K562 (cell line): ENCODE data around the gene DHTKD1. TPM values are rescaled to one million over a fixed set of nuclear protein-coding genes. Genes with fewer than 3 reads are reported as not detected.

Experiments used
- CBX8 ChIP-seq: fragments of 200-600 bp; sonication (generic); IDR thresholded peaks from 2 replicates; pipeline ENCODE4 v1.6.1; 2012; ENCODE audit warnings: borderline replicate concordance, mixed run types, low read depth, mild to moderate bottlenecking, moderate library complexity, mixed read lengths, low read length, control low read depth, inconsistent platforms; ENCODE audit not compliant: poor library complexity, severe bottlenecking; ENCODE audit errors: extremely low read depth
- CCNT2 ChIP-seq: IDR thresholded peaks from 2 replicates; pipeline ENCODE4 v1.6.1; 2011; ENCODE audit warnings: borderline replicate concordance, low read depth, mild to moderate bottlenecking, moderate library complexity, mixed read lengths, low read length; ENCODE audit not compliant: insufficient read length; ENCODE audit errors: extremely low read depth
- NR2C2 ChIP-seq, 2 experiments: fragments of 200-800 bp in 1 of 2; sonication (Bioruptor generic) in 1 of 2; sonication (generic) in 1 of 2; formaldehyde crosslinking in 1 of 2; IDR thresholded peaks; 2 replicates each; pipeline versions ENCODE4 v1.6.1 to v1.8.0; 2016 to 2022; ENCODE audit warnings: mild to moderate bottlenecking in 1 of 2, missing compliant biosample characterization in 1 of 2, missing genetic modification characterization in 1 of 2, missing genetic modification reagents in 1 of 2
- PHF20 ChIP-seq: fragments of 450-650 bp; IDR thresholded peaks from 2 replicates; pipeline ENCODE4 v1.6.1; 2018; ENCODE audit not compliant: partially characterized antibody
- POLR2B ChIP-seq: fragments of 450-650 bp; IDR thresholded peaks from 2 replicates; pipeline ENCODE4 v1.6.1; 2018; ENCODE audit warnings: low read depth; ENCODE audit not compliant: partially characterized antibody
- RFX5 ChIP-seq: IDR thresholded peaks from 2 replicates; pipeline ENCODE4 v1.6.1; 2011; ENCODE audit warnings: low read depth, mild to moderate bottlenecking, improper control_type of control experiment, low read length
- ZNF232 ChIP-seq: sonication (generic); formaldehyde crosslinking; IDR thresholded peaks from 2 replicates; pipeline ENCODE4 v1.8.0; 2022; ENCODE audit warnings: mild to moderate bottlenecking, missing genetic modification reagents
- ZNF24 ChIP-seq: fragments of 450-650 bp; IDR thresholded peaks from 2 replicates; pipeline ENCODE4 v1.6.1; 2016
- polyA plus RNA-seq, 8 experiments: library from polyadenylated mRNA; depleted of rRNA in 4 of 8; stranded (reverse) in 5 of 8; unstranded in 3 of 8; fragments of >200 nt; fragmentation: Nextera tagmentation in 2 of 8; fragmentation: Illumina TruSeq in 1 of 8; extraction: Ambion mirVana in 2 of 8; extraction: Trizol in 1 of 8; gene quantifications; 2 replicates each; pipeline versions ENCODE4 v1.2.1 to v1.2.3, GENCODE V29; 2011 to 2014; ENCODE audit warnings: inconsistent platforms in 1 of 8, missing spikeins in 1 of 8
- total RNA-seq, 7 experiments: library from RNA; depleted of rRNA in 6 of 7; stranded (reverse); fragments of >200 nt in 6 of 7; fragmentation: Illumina TruSeq in 2 of 7; extraction: Trizol in 2 of 7; gene quantifications; 2 replicates each; pipeline versions ENCODE4 v1.2.1 to v1.2.3, GENCODE V29; 2011 to 2021; ENCODE audit warnings: low replicate concordance in 1 of 7
- TF ChIP-seq, protein P1 (sequence below): sonication (generic); formaldehyde crosslinking; IDR thresholded peaks from 2 replicates; pipeline ENCODE4 v1.8.0; 2022; ENCODE audit warnings: mild to moderate bottlenecking, missing genetic modification reagents
- TF ChIP-seq, protein P2 (sequence below): fragments of 450-650 bp; formaldehyde crosslinking; IDR thresholded peaks from 2 replicates; pipeline ENCODE4 v1.4.0; 2020; ENCODE audit warnings: mild to moderate bottlenecking, moderate library complexity
- TF ChIP-seq, protein P3 (sequence below), 2 experiments: IDR thresholded peaks; 2 replicates each; pipeline ENCODE4 v1.6.1; 2012; ENCODE audit warnings: improper control_type of control experiment in 2 of 2, low read depth in 2 of 2, low read length in 2 of 2, borderline replicate concordance in 1 of 2
- TF ChIP-seq, protein P4 (sequence below): fragments of 450-650 bp; formaldehyde crosslinking; IDR thresholded peaks from 2 replicates; pipeline ENCODE4 v1.4.0; 2020; ENCODE audit warnings: mild to moderate bottlenecking
- TF ChIP-seq, protein P5 (sequence below): fragments of 250-450 bp; sonication (Bioruptor Pico); IDR thresholded peaks from 2 replicates; pipeline ENCODE4 v1.8.0; 2021; ENCODE audit warnings: moderate library complexity, mild to moderate bottlenecking, inconsistent platforms

Gene DHTKD1
- total and polyA plus RNA-seq, 9 of the 15 experiments (the other 6 are each of a cell fraction or from before 2014, with no cell fraction given) = 3.1 to 19.7 (median 6.8) TPM

DNA sequence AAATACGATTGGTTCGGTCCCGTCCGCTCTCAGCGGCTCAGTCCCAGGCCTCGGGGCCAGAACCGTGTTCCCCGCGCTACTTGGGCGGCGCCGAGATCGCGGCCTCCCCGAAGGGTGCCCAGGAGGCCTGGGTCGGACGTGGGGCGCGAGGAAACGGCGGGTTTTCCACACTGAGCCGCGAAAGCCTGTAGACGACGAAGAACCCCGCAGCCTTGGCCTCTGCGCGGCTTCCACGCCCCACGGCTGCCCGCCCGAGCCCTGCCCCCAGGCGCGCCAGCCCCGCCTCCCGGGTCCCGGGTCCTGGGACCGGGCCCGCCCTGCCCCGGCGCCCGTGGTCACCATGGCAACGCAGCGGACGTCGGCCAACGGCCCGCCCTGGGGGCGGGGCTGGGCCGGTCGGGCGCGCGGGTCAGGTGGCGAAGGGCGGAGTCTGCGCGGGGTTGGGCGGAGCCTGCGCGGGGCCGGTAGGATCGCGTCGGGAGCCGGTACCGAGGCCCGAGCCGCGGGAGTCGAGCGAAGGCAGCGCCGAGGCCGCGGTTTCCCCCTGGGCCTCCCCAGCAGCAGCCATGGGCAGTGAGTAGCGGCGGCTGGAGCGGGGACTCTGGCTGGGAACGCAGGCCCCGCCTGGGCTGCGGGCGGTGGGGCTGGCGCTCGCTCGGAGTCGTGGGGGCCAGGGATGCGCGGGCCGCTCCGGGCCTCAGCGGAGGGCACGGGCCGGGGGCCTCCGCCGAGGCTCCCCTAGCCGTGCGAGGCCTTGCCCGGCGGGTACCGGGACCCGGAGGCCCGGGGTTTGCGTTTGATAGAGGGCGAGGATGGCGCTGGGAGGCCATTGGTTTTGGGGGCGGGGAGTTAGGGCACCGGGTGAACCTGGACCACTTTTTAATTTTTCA, 60.7 kb downstream of the DHTKD1 start, which contains the start of gene SEC61A2 (continued):
- TF ChIP-seq, protein P1, sequence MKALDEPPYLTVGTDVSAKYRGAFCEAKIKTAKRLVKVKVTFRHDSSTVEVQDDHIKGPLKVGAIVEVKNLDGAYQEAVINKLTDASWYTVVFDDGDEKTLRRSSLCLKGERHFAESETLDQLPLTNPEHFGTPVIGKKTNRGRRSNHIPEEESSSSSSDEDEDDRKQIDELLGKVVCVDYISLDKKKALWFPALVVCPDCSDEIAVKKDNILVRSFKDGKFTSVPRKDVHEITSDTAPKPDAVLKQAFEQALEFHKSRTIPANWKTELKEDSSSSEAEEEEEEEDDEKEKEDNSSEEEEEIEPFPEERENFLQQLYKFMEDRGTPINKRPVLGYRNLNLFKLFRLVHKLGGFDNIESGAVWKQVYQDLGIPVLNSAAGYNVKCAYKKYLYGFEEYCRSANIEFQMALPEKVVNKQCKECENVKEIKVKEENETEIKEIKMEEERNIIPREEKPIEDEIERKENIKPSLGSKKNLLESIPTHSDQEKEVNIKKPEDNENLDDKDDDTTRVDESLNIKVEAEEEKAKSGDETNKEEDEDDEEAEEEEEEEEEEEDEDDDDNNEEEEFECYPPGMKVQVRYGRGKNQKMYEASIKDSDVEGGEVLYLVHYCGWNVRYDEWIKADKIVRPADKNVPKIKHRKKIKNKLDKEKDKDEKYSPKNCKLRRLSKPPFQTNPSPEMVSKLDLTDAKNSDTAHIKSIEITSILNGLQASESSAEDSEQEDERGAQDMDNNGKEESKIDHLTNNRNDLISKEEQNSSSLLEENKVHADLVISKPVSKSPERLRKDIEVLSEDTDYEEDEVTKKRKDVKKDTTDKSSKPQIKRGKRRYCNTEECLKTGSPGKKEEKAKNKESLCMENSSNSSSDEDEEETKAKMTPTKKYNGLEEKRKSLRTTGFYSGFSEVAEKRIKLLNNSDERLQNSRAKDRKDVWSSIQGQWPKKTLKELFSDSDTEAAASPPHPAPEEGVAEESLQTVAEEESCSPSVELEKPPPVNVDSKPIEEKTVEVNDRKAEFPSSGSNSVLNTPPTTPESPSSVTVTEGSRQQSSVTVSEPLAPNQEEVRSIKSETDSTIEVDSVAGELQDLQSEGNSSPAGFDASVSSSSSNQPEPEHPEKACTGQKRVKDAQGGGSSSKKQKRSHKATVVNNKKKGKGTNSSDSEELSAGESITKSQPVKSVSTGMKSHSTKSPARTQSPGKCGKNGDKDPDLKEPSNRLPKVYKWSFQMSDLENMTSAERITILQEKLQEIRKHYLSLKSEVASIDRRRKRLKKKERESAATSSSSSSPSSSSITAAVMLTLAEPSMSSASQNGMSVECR (CRISPR knock-in tag) = peak; percentile 41; the same call in 1 of the 2 replicates
- TF ChIP-seq PHF20 (peak; percentile 59), ZNF232 (CRISPR knock-in tag) (no peak), CBX8 (no peak), NR2C2 (CRISPR knock-in tag; IDR thresholded peaks at IDR 0.05) (peak; percentile 43; the same call in 1 of the 2 replicates), NR2C2 (tag; IDR thresholded peaks at IDR 0.05) (peak; percentile 64; the same call in 1 of the 2 replicates), ZNF24 (no peak), CCNT2 (peak; percentile 83), POLR2B (peak; percentile 73), RFX5 (no peak)
- TF ChIP-seq, protein P2, sequence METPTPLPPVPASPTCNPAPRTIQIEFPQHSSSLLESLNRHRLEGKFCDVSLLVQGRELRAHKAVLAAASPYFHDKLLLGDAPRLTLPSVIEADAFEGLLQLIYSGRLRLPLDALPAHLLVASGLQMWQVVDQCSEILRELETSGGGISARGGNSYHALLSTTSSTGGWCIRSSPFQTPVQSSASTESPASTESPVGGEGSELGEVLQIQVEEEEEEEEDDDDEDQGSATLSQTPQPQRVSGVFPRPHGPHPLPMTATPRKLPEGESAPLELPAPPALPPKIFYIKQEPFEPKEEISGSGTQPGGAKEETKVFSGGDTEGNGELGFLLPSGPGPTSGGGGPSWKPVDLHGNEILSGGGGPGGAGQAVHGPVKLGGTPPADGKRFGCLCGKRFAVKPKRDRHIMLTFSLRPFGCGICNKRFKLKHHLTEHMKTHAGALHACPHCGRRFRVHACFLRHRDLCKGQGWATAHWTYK (CRISPR knock-in tag) = 0 out of 2 replicates have a peak, but pooled peaks have one; percentile 63
- TF ChIP-seq, protein P3, sequence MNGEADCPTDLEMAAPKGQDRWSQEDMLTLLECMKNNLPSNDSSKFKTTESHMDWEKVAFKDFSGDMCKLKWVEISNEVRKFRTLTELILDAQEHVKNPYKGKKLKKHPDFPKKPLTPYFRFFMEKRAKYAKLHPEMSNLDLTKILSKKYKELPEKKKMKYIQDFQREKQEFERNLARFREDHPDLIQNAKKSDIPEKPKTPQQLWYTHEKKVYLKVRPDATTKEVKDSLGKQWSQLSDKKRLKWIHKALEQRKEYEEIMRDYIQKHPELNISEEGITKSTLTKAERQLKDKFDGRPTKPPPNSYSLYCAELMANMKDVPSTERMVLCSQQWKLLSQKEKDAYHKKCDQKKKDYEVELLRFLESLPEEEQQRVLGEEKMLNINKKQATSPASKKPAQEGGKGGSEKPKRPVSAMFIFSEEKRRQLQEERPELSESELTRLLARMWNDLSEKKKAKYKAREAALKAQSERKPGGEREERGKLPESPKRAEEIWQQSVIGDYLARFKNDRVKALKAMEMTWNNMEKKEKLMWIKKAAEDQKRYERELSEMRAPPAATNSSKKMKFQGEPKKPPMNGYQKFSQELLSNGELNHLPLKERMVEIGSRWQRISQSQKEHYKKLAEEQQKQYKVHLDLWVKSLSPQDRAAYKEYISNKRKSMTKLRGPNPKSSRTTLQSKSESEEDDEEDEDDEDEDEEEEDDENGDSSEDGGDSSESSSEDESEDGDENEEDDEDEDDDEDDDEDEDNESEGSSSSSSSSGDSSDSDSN (IDR thresholded peaks at IDR 0.05; ENCODE audit: borderline replicate concordance in 1 of 2, low read depth in 2 of 2, low read length in 2 of 2) = 0 out of 4 replicates have a peak, but pooled peaks of 1 of the 2 experiments have one; percentile 32
- TF ChIP-seq, protein P4, sequence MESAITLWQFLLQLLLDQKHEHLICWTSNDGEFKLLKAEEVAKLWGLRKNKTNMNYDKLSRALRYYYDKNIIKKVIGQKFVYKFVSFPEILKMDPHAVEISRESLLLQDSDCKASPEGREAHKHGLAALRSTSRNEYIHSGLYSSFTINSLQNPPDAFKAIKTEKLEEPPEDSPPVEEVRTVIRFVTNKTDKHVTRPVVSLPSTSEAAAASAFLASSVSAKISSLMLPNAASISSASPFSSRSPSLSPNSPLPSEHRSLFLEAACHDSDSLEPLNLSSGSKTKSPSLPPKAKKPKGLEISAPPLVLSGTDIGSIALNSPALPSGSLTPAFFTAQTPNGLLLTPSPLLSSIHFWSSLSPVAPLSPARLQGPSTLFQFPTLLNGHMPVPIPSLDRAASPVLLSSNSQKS (CRISPR knock-in tag) = no peak
- TF ChIP-seq, protein P5, sequence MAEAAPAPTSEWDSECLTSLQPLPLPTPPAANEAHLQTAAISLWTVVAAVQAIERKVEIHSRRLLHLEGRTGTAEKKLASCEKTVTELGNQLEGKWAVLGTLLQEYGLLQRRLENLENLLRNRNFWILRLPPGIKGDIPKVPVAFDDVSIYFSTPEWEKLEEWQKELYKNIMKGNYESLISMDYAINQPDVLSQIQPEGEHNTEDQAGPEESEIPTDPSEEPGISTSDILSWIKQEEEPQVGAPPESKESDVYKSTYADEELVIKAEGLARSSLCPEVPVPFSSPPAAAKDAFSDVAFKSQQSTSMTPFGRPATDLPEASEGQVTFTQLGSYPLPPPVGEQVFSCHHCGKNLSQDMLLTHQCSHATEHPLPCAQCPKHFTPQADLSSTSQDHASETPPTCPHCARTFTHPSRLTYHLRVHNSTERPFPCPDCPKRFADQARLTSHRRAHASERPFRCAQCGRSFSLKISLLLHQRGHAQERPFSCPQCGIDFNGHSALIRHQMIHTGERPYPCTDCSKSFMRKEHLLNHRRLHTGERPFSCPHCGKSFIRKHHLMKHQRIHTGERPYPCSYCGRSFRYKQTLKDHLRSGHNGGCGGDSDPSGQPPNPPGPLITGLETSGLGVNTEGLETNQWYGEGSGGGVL = no peak
